Measurements from ENCODE around the gene GNG2. TPM values are rescaled to one million over a fixed set of nuclear protein-coding genes. Genes with fewer than 3 reads are reported as not detected.

The GNG2 gene
- total RNA-seq, 1 donor from 2014 or later = 245 TPM

DNA sequence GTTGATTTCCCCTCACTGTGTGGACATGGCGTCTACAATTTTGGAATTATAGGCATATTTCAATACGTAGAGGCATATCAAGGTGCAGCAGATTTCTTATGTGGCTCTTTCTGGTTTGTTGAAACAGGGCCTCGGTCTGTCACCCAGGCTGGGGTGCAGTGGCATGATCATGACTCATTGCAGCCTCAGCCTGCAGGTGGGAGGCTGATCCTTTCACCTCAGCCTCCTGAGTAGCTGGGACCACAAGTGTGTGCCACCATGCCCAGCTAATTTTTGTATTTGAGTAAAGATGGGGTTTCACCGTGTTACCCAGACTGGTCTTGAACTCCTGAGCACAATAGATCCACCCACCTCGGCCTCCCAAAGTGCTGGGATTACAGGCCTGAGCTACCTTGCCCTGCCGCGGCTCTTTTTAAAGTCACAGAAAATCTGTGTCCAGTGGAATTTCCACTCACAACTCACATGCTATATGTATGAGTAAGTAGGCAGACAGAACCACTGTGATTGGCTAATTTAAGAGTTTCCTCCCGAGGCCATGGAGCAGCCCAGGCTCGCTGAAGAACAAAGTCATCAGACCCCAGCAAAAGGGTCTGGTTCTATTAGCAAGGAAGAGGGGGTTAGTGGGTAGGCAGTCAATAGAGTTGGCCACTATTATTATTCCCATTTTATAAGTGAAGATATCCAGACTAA lies 9.1 kb downstream of the GNG2 start:
- TF ChIP-seq, protein P1, sequence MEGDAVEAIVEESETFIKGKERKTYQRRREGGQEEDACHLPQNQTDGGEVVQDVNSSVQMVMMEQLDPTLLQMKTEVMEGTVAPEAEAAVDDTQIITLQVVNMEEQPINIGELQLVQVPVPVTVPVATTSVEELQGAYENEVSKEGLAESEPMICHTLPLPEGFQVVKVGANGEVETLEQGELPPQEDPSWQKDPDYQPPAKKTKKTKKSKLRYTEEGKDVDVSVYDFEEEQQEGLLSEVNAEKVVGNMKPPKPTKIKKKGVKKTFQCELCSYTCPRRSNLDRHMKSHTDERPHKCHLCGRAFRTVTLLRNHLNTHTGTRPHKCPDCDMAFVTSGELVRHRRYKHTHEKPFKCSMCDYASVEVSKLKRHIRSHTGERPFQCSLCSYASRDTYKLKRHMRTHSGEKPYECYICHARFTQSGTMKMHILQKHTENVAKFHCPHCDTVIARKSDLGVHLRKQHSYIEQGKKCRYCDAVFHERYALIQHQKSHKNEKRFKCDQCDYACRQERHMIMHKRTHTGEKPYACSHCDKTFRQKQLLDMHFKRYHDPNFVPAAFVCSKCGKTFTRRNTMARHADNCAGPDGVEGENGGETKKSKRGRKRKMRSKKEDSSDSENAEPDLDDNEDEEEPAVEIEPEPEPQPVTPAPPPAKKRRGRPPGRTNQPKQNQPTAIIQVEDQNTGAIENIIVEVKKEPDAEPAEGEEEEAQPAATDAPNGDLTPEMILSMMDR (IDR thresholded peaks at IDR 0.05; ENCODE audit: partially characterized antibody, unreplicated experiment) = no peak
- Mint-ChIP-seq H3K27ac (ENCODE audit: unreplicated experiment) (no peak overlapping the region), H3K36me3 (ENCODE audit: unreplicated experiment) (no peaks in the 10 kb centered on the region), H3K4me3 (ENCODE audit: unreplicated experiment) (no peak overlapping the region), H3K4me1 (ENCODE audit: low read depth, unreplicated experiment) (peaks cover 19% of the 10 kb centered on the region), H3K9me3 (ENCODE audit: unreplicated experiment) (peaks cover 2% of the 10 kb centered on the region), H3K27me3 (ENCODE audit: unreplicated experiment) (no peaks in the 10 kb centered on the region)
- DNase-seq = no peak

DNA sequence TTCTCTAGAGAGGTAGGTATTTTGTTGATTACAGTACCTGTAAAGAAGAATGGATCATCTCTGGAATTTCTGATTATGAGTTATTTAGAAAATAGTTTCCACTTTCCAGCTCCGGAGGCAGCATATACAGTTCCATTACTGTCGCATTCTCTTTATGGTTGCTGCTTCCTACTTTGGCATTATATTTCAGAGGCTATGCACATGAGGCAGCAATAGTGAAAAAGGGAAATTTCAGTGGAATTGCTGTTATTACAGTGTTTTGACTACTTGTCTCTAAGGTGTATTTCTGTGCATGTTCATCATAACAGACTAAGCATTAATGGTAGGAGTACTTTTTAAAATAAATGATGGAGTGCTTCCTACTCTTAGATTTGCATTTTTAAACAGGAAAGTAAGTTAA lies 10.2 kb downstream of the GNG2 start:
- Mint-ChIP-seq H3K4me3 (ENCODE audit: unreplicated experiment) (no peak overlapping the region), H3K4me1 (ENCODE audit: low read depth, unreplicated experiment) (peaks cover 13% of the 10 kb centered on the region), H3K27me3 (ENCODE audit: unreplicated experiment) (no peaks in the 10 kb centered on the region), H3K9me3 (ENCODE audit: unreplicated experiment) (no peaks in the 10 kb centered on the region), H3K36me3 (ENCODE audit: unreplicated experiment) (no peaks in the 10 kb centered on the region), H3K27ac (ENCODE audit: unreplicated experiment) (no peak overlapping the region)
- TF ChIP-seq, protein P1 (IDR thresholded peaks at IDR 0.05; ENCODE audit: partially characterized antibody, unreplicated experiment) = no peak
- DNase-seq = no peak

DNA sequence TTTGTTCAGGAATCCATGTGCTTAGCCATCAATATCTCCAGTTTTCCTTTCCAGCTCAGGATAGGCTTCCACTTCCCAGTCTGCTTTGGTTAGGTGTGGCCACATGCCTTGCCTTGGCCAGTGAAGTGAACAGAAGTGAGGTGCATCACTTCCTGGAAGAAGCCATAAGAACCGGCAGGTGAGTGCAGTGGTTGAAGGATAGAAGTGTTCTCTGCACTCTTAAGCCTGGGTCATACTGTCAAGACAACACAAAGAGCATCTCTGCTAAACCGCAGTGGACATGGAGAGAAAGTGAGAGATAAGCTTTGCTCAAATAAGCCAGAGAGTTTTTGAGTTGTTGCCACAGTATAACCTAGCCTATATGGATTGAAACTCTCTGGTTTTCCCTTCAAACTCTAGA lies 11.4 kb downstream of the GNG2 start:
- Mint-ChIP-seq H3K27ac (ENCODE audit: unreplicated experiment) (no peak overlapping the region), H3K27me3 (ENCODE audit: unreplicated experiment) (no peaks in the 10 kb centered on the region), H3K9me3 (ENCODE audit: unreplicated experiment) (no peaks in the 10 kb centered on the region), H3K36me3 (ENCODE audit: unreplicated experiment) (no peaks in the 10 kb centered on the region), H3K4me3 (ENCODE audit: unreplicated experiment) (no peak overlapping the region), H3K4me1 (ENCODE audit: low read depth, unreplicated experiment) (peaks cover 19% of the 10 kb centered on the region)
- DNase-seq = no peak
- TF ChIP-seq, protein P1 (IDR thresholded peaks at IDR 0.05; ENCODE audit: partially characterized antibody, unreplicated experiment) = no peak

DNA sequence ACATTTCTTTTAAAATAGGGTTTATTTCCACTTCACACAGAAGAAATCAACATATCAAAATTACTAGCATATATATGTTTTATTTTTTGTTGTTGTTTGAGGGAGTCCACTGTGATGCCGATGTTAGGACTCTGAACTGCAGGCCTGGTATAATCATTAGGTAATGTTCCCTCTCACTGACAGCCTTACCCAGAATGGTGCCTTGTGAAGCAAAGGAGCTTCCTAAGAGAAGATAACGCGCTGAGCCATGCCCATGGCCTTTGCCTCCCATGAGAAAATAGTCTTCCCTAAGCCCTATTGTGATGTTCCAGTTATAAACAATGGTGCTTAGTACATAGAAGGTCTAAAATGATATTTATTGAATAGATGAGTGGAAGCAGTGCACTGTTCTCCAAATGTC lies 12.0 kb downstream of the GNG2 start:
- H3K4me3 Mint-ChIP-seq (ENCODE audit: unreplicated experiment) = no peak overlapping the region
- no peaks in the 10 kb centered on the region for H3K27me3 Mint-ChIP-seq (ENCODE audit: unreplicated experiment)
- TF ChIP-seq, protein P1 (IDR thresholded peaks at IDR 0.05; ENCODE audit: partially characterized antibody, unreplicated experiment) = no peak
- DNase-seq = no peak
- peaks cover 23% of the 10 kb centered on the region for H3K4me1 Mint-ChIP-seq (ENCODE audit: low read depth, unreplicated experiment)
- H3K27ac Mint-ChIP-seq (ENCODE audit: unreplicated experiment) = no peak overlapping the region
- H3K9me3 Mint-ChIP-seq (ENCODE audit: unreplicated experiment) = no peaks in the 10 kb centered on the region
- H3K36me3 Mint-ChIP-seq (ENCODE audit: unreplicated experiment) = no peaks in the 10 kb centered on the region

DNA sequence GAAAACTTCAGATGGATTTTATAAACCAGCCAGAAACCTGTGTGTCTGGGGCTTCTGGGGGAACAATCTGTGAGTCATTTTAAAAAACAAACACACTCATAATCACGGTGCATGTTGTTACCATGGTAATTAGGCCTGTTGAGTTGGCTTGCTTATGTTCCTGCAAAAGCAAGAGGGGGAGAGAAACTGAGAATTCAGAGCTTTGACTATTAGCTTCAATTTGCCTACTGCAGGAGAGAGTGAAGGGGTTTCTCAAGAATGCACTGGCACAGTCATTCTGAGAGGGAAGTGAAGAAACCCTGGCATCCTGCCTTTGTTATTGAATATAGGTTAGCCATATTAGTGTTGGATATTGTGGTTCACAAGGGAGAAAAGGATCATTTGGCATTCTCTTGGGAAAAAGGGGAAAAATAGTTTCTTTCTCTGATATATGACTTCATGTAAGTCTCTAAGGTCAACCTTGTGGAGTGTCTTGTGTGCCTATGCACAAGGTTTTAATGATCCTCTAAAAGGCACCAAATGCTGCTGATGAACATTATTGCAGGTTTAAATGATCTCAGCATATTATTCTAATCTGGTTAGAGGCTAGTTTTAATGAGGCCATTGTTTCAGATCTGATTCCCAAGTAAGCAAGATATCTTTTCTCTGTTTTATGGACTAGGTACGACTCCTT lies 12.9 kb downstream of the GNG2 start:
- Mint-ChIP-seq H3K4me1 (ENCODE audit: low read depth, unreplicated experiment) (peaks cover 25% of the 10 kb centered on the region), H3K36me3 (ENCODE audit: unreplicated experiment) (no peaks in the 10 kb centered on the region), H3K9me3 (ENCODE audit: unreplicated experiment) (no peaks in the 10 kb centered on the region), H3K27ac (ENCODE audit: unreplicated experiment) (peak overlapping the region; percentile 49), H3K27me3 (ENCODE audit: unreplicated experiment) (no peaks in the 10 kb centered on the region), H3K4me3 (ENCODE audit: unreplicated experiment) (peak overlapping the region; percentile 11)
- TF ChIP-seq, protein P1 (IDR thresholded peaks at IDR 0.05; ENCODE audit: partially characterized antibody, unreplicated experiment) = no peak
- no peak for DNase-seq

All from glutamatergic neuron (in vitro differentiated cells).